Endothelial cell of umbilical vein (primary cell): ENCODE data around the gene SLC38A2. TPM values are rescaled to one million over a fixed set of nuclear protein-coding genes. Genes with fewer than 3 reads are reported as not detected.

ENCODE experiments used
- BruUV-seq: library from RNA; stranded (reverse); fragments of 400-500 nt; replicated peaks from 2 replicates; lab custom pipeline; 2021; lab: Mats Ljungman, UMichigan
- CTCF ChIA-PET: fragments of 300-600, 350-600 bp; sonication (Branson Sonifier 250); formaldehyde crosslinking; loops from one replicate; lab custom pipeline; 2021; ENCODE audit warnings: antibody characterized with exemption, inconsistent platforms; lab: Charles Lee
- POLR2A ChIA-PET: fragments of 300-600, 350-600 bp; sonication (Branson Sonifier 250); formaldehyde crosslinking; loops from one replicate; lab custom pipeline; 2021; ENCODE audit warnings: antibody characterized with exemption, inconsistent platforms; lab: Charles Lee
- DNase-seq: peaks from one replicate; pipeline ENCODE4 v3.0.0-alpha.2; 2011; ENCODE audit warnings: low read depth, low spot score
- FAIRE-seq: peaks from 2 replicates; lab custom pipeline; 2011; peaks lifted over from hg19 to GRCh38; lab: Jason Lieb, UNC
- H2AFZ ChIP-seq: 2 replicates; pipeline ENCODE4 v1.6.0; 2012; ENCODE audit warnings: low read depth, low read length, control low read depth, inconsistent platforms
- H3K27ac ChIP-seq: 2 replicates; pipeline ENCODE4 v1.5.1; 2011; ENCODE audit warnings: low read depth, mild to moderate bottlenecking, control low read depth, low read length, moderate library complexity; ENCODE audit not compliant: insufficient read depth
- H3K27me3 ChIP-seq, 2 experiments: 2 replicates each; pipeline versions ENCODE4 v1.6.0 to v1.6.1; 2011; ENCODE audit warnings: low read length in 2 of 2, mixed read lengths in 1 of 2; ENCODE audit not compliant: control insufficient read depth in 2 of 2, insufficient read depth in 2 of 2
- H3K36me3 ChIP-seq, 2 experiments: 2 replicates in 1 of 2; 3 replicates in 1 of 2; pipeline ENCODE4 v1.5.1; 2011; ENCODE audit warnings: low read length in 2 of 2, mild to moderate bottlenecking in 1 of 2, moderate library complexity in 1 of 2; ENCODE audit not compliant: control insufficient read depth in 2 of 2, insufficient read depth in 2 of 2; ENCODE audit errors: extremely low read depth in 1 of 2
- H3K4me1 ChIP-seq: 3 replicates; pipeline ENCODE4 v1.5.1; 2011; ENCODE audit warnings: mild to moderate bottlenecking, low read length; ENCODE audit not compliant: control insufficient read depth, insufficient read depth; ENCODE audit errors: extremely low read depth
- H3K4me2 ChIP-seq: 2 replicates; pipeline ENCODE4 v1.6.1; 2011; ENCODE audit warnings: low read length, control low read depth, mixed read lengths; ENCODE audit not compliant: insufficient read depth
- H3K4me3 ChIP-seq, 3 experiments: fragments of 200-600 bp in 1 of 3; sonication (generic), shearing (Covaris generic) in 1 of 3; replicated peaks in 1 of 3; 2 replicates each; pipeline ENCODE4 v1.5.1; 2011 to 2016; ENCODE audit warnings: control low read depth in 3 of 3, low read length in 3 of 3, mild to moderate bottlenecking in 2 of 3, inconsistent platforms in 1 of 3, low read depth in 1 of 3, moderate library complexity in 1 of 3; ENCODE audit not compliant: insufficient read depth in 1 of 3
- H3K79me2 ChIP-seq: 2 replicates; pipeline ENCODE4 v1.6.0; 2012; ENCODE audit warnings: low read length, inconsistent platforms; ENCODE audit not compliant: control insufficient read depth, insufficient read depth
- H3K9ac ChIP-seq: replicated peaks from 2 replicates; pipeline ENCODE3; 2011; ENCODE audit warnings: low read length, control low read depth; ENCODE audit not compliant: insufficient read depth; ENCODE audit errors: extremely low read depth
- H3K9me1 ChIP-seq: replicated peaks from 3 replicates; pipeline ENCODE4 v1.6.0; 2011; ENCODE audit warnings: mild to moderate bottlenecking, low read length; ENCODE audit not compliant: control insufficient read depth, insufficient read depth; ENCODE audit errors: extremely low read depth
- H3K9me3 ChIP-seq: replicated peaks from 2 replicates; pipeline ENCODE4 v1.5.1; 2012; ENCODE audit warnings: low read length, inconsistent platforms; ENCODE audit not compliant: control insufficient read depth, insufficient read depth
- H4K20me1 ChIP-seq: replicated peaks from 2 replicates; pipeline ENCODE3; 2011; ENCODE audit warnings: mild to moderate bottlenecking, low read length; ENCODE audit not compliant: control insufficient read depth, insufficient read depth; ENCODE audit errors: extremely low read depth
- EZH2 ChIP-seq: IDR thresholded peaks from 2 replicates; pipeline ENCODE4 v1.6.1; 2012; ENCODE audit warnings: borderline replicate concordance, low read depth, mild to moderate bottlenecking, moderate library complexity, low read length, inconsistent platforms; ENCODE audit not compliant: severe bottlenecking
- FOS ChIP-seq: IDR thresholded peaks from 2 replicates; pipeline ENCODE4 v1.6.1; 2011; ENCODE audit warnings: mild to moderate bottlenecking, low read length, moderate library complexity, borderline replicate concordance; ENCODE audit not compliant: insufficient read depth
- GATA2 ChIP-seq: IDR thresholded peaks from 2 replicates; pipeline ENCODE4 v1.7.0; 2011; ENCODE audit warnings: low read depth, mild to moderate bottlenecking, moderate library complexity, mixed read lengths, low read length; ENCODE audit not compliant: insufficient read length, insufficient read depth
- JUN ChIP-seq: IDR thresholded peaks from 2 replicates; pipeline ENCODE4 v1.6.1; 2011; ENCODE audit warnings: borderline replicate concordance, low read depth; ENCODE audit not compliant: insufficient read length, insufficient read depth
- MAX ChIP-seq: IDR thresholded peaks from 2 replicates; pipeline ENCODE4 v1.6.1; 2011; ENCODE audit not compliant: insufficient read depth, insufficient read length
- MYC ChIP-seq: IDR thresholded peaks from one replicate; pipeline ENCODE4 v1.6.1; 2011; ENCODE audit warnings: mild to moderate bottlenecking, low read depth, low read length
- POLR2A ChIP-seq: IDR thresholded peaks from 2 replicates; pipeline ENCODE4 v1.6.1; 2012; ENCODE audit warnings: low read depth, mild to moderate bottlenecking, control low read depth, low read length
- POLR2AphosphoS5 ChIP-seq: IDR thresholded peaks from 2 replicates; pipeline ENCODE4 v1.6.1; 2012; ENCODE audit warnings: low read depth, mild to moderate bottlenecking, control low read depth, low read length, moderate library complexity; ENCODE audit not compliant: insufficient read depth
- dilution Hi-C: fragments of 300-500 bp; cut with MboI; formaldehyde crosslinking; loops from one replicate; pipeline ENCODE4 v1.15.0; 2019; ENCODE audit warnings: low sequenced_read_pairs; ENCODE audit not compliant: extremely low pct_ligation_motif_present
- intact Hi-C: fragments of 100-400 bp; cut with micrococcal nuclease; formaldehyde crosslinking; loops from one replicate; pipeline ENCODE4 v1.10.0; 2022
- polyA plus RNA-seq, 4 experiments: library from polyadenylated mRNA; depleted of rRNA in 3 of 4; stranded (reverse) in 3 of 4; unstranded in 1 of 4; fragments of >200 nt; gene quantifications; 2 replicates each; pipeline versions ENCODE4 v1.2.1 to v1.2.3, GENCODE V29; 2011 to 2012; ENCODE audit warnings: missing spikeins in 1 of 4
- total RNA-seq: library from RNA; stranded (reverse); gene quantifications from 2 replicates; pipeline ENCODE4 v1.2.3, GENCODE V29; 2021
- TF ChIP-seq, protein P1 (sequence below), 2 donors: IDR thresholded peaks; 1 replicate in 1 of 2; 2 replicates in 1 of 2; pipeline ENCODE4 v1.5.1; 2011; ENCODE audit warnings: low read length in 2 of 2, mild to moderate bottlenecking in 2 of 2, moderate library complexity in 2 of 2, control low read depth in 1 of 2, inconsistent platforms in 1 of 2, low read depth in 1 of 2; ENCODE audit not compliant: insufficient read depth in 1 of 2; ENCODE audit errors: extremely low read depth in 1 of 2

The SLC38A2 gene
- total and polyA plus RNA-seq, 2 donors (not counting 3 experiments of a cell fraction or from before 2014, with no cell fraction given), result 267 to 427 TPM

GRCh38 chr12:46415552-46415951 is 43.0 kb upstream of the SLC38A2 start:
- Histone ChIP-seq H3K79me2 (no peaks in the 10 kb centered on the region), H3K9ac (no peak overlapping the region), H3K9me3 (no peaks in the 10 kb centered on the region), H2AFZ (no peak overlapping the region), H3K9me1 (no peaks in the 10 kb centered on the region), H4K20me1 (no peaks in the 10 kb centered on the region), H3K4me1 (peaks cover 3% of the 10 kb centered on the region), H3K4me2 (no peak overlapping the region), H3K4me3 (no peak overlapping the region), H3K27ac (no peak overlapping the region), H3K27me3 (no peaks in the 10 kb centered on the region), H3K36me3 (no peaks in the 10 kb centered on the region)
- ChIA-PET POLR2A (no interaction called here), CTCF (interaction anchor here (1.3 kb wide), 1 partner anchor 14 kb away, joined by 7 read pairs; no protein-coding TSS in a partner anchor)
- dilution Hi-C loops (no loop called here), intact Hi-C loops (no loop called here)
- no TSS peak for BruUV-seq
- TF ChIP-seq POLR2A, result no peak
- TF ChIP-seq MAX, result no peak
- TF ChIP-seq, protein P1, sequence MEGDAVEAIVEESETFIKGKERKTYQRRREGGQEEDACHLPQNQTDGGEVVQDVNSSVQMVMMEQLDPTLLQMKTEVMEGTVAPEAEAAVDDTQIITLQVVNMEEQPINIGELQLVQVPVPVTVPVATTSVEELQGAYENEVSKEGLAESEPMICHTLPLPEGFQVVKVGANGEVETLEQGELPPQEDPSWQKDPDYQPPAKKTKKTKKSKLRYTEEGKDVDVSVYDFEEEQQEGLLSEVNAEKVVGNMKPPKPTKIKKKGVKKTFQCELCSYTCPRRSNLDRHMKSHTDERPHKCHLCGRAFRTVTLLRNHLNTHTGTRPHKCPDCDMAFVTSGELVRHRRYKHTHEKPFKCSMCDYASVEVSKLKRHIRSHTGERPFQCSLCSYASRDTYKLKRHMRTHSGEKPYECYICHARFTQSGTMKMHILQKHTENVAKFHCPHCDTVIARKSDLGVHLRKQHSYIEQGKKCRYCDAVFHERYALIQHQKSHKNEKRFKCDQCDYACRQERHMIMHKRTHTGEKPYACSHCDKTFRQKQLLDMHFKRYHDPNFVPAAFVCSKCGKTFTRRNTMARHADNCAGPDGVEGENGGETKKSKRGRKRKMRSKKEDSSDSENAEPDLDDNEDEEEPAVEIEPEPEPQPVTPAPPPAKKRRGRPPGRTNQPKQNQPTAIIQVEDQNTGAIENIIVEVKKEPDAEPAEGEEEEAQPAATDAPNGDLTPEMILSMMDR (IDR thresholded peaks at IDR 0.05; ENCODE audit: extremely low read depth in 1 of 2, insufficient read depth in 1 of 2, low read depth in 1 of 2, low read length in 2 of 2), result no peak
- TF ChIP-seq FOS, result no peak
- no peak for TF ChIP-seq JUN
- no peak for TF ChIP-seq EZH2
- TF ChIP-seq POLR2AphosphoS5, result no peak
- TF ChIP-seq GATA2, result no peak
- no peak for TF ChIP-seq MYC
- no peak for FAIRE-seq
- DNase-seq, result no peak
